Panc1 (cell line): ENCODE measurements around the gene ATOH7.
"Not testable (repeated sequence)": the region's sequence is repeated elsewhere in the genome, so short reads cannot be mapped to it uniquely, and the experiment has no call there.

Experiments
- POLR2AphosphoS5 ChIP-seq: IDR thresholded peaks from 2 replicates; pipeline ENCODE4 v1.6.1; 2012; ENCODE audit warnings: mild to moderate bottlenecking, low read depth, low read length, moderate library complexity
- SIN3A ChIP-seq: IDR thresholded peaks from 2 replicates; pipeline ENCODE4 v1.6.1; 2012; ENCODE audit warnings: low read depth, mild to moderate bottlenecking, low read length, moderate library complexity, borderline replicate concordance; ENCODE audit not compliant: insufficient read depth
- TCF7L2 ChIP-seq: IDR thresholded peaks from 2 replicates; pipeline ENCODE4 v1.6.1; 2011; ENCODE audit warnings: mild to moderate bottlenecking, low read depth, low read length, inconsistent platforms
- TF ChIP-seq, protein P1 (sequence below): fragments of 450-650 bp; IDR thresholded peaks from 2 replicates; pipeline ENCODE4 v1.5.1; 2017; ENCODE audit warnings: mild to moderate bottlenecking

DNA sequence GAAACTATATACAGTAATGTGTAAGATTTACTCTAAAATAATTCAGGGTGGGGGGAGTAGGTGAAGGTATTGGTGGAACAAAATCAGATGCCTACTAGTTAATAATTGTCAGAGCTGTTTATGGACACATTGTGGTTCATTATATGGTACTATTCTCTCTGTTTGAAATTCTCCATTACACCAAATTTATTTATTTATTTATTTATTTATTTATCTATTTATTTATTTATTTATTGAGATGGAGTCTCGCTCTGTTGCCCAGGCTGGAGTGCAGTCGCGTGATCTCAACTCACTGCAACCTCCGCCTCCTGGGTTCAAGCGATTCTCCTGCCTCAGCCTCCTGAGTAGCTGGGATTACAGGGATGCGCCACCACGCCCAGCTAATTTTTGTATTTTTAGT, 14.5 kb upstream of the ATOH7 start:
- TF ChIP-seq, protein P1, sequence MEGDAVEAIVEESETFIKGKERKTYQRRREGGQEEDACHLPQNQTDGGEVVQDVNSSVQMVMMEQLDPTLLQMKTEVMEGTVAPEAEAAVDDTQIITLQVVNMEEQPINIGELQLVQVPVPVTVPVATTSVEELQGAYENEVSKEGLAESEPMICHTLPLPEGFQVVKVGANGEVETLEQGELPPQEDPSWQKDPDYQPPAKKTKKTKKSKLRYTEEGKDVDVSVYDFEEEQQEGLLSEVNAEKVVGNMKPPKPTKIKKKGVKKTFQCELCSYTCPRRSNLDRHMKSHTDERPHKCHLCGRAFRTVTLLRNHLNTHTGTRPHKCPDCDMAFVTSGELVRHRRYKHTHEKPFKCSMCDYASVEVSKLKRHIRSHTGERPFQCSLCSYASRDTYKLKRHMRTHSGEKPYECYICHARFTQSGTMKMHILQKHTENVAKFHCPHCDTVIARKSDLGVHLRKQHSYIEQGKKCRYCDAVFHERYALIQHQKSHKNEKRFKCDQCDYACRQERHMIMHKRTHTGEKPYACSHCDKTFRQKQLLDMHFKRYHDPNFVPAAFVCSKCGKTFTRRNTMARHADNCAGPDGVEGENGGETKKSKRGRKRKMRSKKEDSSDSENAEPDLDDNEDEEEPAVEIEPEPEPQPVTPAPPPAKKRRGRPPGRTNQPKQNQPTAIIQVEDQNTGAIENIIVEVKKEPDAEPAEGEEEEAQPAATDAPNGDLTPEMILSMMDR, result not testable (repeated sequence)
- TF ChIP-seq POLR2AphosphoS5, SIN3A, TCF7L2: not testable (repeated sequence)
